ENCODE measurements around the gene UBE2I.

UBE2I gene

DNA sequence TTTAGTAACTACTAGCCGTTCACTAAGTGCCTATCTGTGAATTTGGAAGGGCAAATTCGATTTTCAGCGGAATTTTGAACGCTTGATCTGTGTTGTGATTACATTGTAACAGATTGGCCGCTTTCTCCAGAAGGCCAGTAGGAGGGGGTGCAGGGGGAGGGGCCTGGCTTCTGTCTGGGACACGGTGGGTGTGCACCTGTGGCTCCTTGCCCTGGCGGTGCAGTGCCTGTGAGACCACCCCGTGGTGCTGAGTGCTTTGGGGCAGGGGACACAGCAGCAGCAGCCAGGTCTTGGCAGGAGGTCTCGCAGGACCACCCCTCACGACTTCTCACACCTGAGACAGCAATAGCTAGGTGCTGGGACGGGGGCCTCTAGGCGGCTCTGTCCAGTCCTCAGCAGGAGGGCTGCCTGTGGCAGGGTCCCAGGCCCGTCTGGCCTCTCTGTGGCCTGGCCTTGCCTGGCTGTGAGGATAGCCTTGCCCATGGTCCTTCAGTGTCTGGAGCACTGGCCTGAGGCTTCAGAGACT is 1.8 kb downstream of the UBE2I start:
- H4K20me1 ChIP-seq (ENCODE audit: insufficient read depth, low read length) = peaks cover 65% of the 10 kb centered on the region
- H3K79me2 ChIP-seq (ENCODE audit: insufficient read depth, low read length) = peaks cover 72% of the 10 kb centered on the region
- TF ChIP-seq, protein P1, sequence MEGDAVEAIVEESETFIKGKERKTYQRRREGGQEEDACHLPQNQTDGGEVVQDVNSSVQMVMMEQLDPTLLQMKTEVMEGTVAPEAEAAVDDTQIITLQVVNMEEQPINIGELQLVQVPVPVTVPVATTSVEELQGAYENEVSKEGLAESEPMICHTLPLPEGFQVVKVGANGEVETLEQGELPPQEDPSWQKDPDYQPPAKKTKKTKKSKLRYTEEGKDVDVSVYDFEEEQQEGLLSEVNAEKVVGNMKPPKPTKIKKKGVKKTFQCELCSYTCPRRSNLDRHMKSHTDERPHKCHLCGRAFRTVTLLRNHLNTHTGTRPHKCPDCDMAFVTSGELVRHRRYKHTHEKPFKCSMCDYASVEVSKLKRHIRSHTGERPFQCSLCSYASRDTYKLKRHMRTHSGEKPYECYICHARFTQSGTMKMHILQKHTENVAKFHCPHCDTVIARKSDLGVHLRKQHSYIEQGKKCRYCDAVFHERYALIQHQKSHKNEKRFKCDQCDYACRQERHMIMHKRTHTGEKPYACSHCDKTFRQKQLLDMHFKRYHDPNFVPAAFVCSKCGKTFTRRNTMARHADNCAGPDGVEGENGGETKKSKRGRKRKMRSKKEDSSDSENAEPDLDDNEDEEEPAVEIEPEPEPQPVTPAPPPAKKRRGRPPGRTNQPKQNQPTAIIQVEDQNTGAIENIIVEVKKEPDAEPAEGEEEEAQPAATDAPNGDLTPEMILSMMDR (IDR thresholded peaks at IDR 0.05; ENCODE audit: borderline replicate concordance, extremely low read depth, low read length, poor library complexity, severe bottlenecking) = no peak
- TF ChIP-seq EZH2 (IDR thresholded peaks at IDR 0.05; ENCODE audit: borderline replicate concordance, low read depth, low read length, severe bottlenecking) = no peak
- no peak for ATAC-seq (ENCODE audit: insufficient read depth, low read depth)
- peak overlapping the region; percentile 61 to 70; a peak in 3 of 4 replicates for H3K4me3 ChIP-seq (ENCODE audit: low read depth in 1 of 2, low read length in 2 of 2)
- H3K9ac ChIP-seq (ENCODE audit: low read depth, low read length) = peak overlapping the region; percentile 90
- H3K4me1 ChIP-seq (ENCODE audit: insufficient read depth, low read length) = peaks cover 47% of the 10 kb centered on the region
- H3K27ac ChIP-seq (ENCODE audit: low read length) = peak overlapping the region; percentile 74
- H3K9me3 ChIP-seq (ENCODE audit: insufficient read depth, low read length, severe bottlenecking) = no peaks in the 10 kb centered on the region
- H3K27me3 ChIP-seq (ENCODE audit: insufficient read depth, low read length, poor library complexity) = no peaks in the 10 kb centered on the region
- peak overlapping the region; percentile 85 for H3K4me2 ChIP-seq (ENCODE audit: insufficient read depth, low read length)
- no peak for DNase-seq
- no peak overlapping the region for H2AFZ ChIP-seq (ENCODE audit: low read depth, low read length)
- H3K36me3 ChIP-seq (ENCODE audit: insufficient read depth, low read length) = peaks cover 62% of the 10 kb centered on the region

DNA sequence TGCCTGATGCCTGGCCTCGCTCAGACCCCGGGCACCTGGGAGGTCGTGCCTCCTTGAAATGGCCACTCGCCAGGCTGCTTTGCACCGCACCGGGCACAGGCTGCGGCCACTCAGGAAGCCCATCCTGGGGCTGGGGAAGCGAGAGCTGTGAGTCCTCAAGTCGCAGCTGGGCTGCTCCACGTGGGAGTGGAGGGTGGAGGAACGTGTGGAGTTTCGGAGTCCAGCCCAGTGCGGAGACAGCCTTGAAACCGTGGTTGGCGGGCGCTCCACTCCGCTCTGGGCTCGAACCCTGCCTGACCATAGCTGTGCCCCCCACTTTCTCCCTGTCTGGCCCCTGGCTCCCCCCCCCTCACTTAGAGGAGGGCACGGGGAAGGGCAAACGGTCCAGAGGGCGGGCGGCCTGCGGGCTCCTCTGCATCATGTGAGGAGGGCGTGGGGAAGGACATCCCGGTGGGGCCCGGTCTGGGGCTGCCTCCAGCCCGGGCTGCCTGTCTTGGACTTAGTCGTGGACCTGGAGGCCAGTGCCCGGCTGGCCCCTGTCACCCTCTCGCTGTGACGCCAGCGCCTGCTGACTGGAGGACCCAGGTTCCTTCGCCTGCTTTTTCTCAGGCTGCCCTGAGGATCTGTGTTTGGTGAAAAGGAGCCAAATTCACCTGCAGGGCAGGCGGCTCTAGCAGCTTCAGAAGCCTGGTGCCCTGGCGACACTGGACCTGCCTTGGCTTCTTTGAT is 2.5 kb downstream of the UBE2I start:
- no peak for ATAC-seq (ENCODE audit: insufficient read depth, low read depth)
- Histone ChIP-seq H3K27ac (ENCODE audit: low read length) (peak overlapping the region; percentile 74), H3K36me3 (ENCODE audit: insufficient read depth, low read length) (peaks cover 68% of the 10 kb centered on the region), H4K20me1 (ENCODE audit: insufficient read depth, low read length) (peaks cover 71% of the 10 kb centered on the region), H2AFZ (ENCODE audit: low read depth, low read length) (no peak overlapping the region), H3K27me3 (ENCODE audit: insufficient read depth, low read length, poor library complexity) (no peaks in the 10 kb centered on the region), H3K4me1 (ENCODE audit: insufficient read depth, low read length) (peaks cover 47% of the 10 kb centered on the region), H3K79me2 (ENCODE audit: insufficient read depth, low read length) (peaks cover 78% of the 10 kb centered on the region), H3K4me2 (ENCODE audit: insufficient read depth, low read length) (peak overlapping the region; percentile 85), H3K9ac (ENCODE audit: low read depth, low read length) (peak overlapping the region; percentile 90), H3K4me3 (ENCODE audit: low read depth in 1 of 2, low read length in 2 of 2) (peak overlapping the region; percentile 61 to 70; a peak in 3 of 4 replicates), H3K9me3 (ENCODE audit: insufficient read depth, low read length, severe bottlenecking) (no peaks in the 10 kb centered on the region)
- no peak for DNase-seq
- no peak for TF ChIP-seq EZH2 (IDR thresholded peaks at IDR 0.05; ENCODE audit: borderline replicate concordance, low read depth, low read length, severe bottlenecking)
- TF ChIP-seq, protein P1 (IDR thresholded peaks at IDR 0.05; ENCODE audit: borderline replicate concordance, extremely low read depth, low read length, poor library complexity, severe bottlenecking) = no peak

DNA sequence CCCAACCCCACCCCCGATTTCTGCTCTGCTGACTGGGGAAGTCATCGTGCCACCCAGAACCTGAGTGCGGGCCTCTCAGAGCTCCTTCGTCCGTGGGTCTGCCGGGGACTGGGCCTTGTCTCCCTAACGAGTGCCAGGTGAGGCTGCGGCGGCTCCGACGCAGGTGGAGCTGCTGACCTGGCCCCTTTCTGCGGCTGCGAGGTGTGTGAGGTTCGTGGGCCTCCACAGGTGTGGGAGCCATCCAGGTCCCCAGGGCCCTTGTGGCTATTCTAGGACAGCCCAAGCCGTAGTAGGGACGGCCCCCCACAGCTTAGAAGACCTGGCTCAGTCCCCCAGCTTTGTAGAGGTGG is 3.0 kb downstream of the UBE2I start:
- no peak for ATAC-seq (ENCODE audit: insufficient read depth, low read depth)
- Histone ChIP-seq H3K9ac (ENCODE audit: low read depth, low read length) (peak overlapping the region; percentile 90), H3K79me2 (ENCODE audit: insufficient read depth, low read length) (peaks cover 84% of the 10 kb centered on the region), H4K20me1 (ENCODE audit: insufficient read depth, low read length) (peaks cover 76% of the 10 kb centered on the region), H2AFZ (ENCODE audit: low read depth, low read length) (no peak overlapping the region), H3K27me3 (ENCODE audit: insufficient read depth, low read length, poor library complexity) (no peaks in the 10 kb centered on the region), H3K4me2 (ENCODE audit: insufficient read depth, low read length) (peak overlapping the region; percentile 85), H3K27ac (ENCODE audit: low read length) (no peak overlapping the region), H3K9me3 (ENCODE audit: insufficient read depth, low read length, severe bottlenecking) (no peaks in the 10 kb centered on the region), H3K36me3 (ENCODE audit: insufficient read depth, low read length) (peaks cover 74% of the 10 kb centered on the region), H3K4me3 (ENCODE audit: low read depth in 1 of 2, low read length in 2 of 2) (peak overlapping the region in 1 of 2 experiments; percentile 61; a peak in 2 of 4 replicates), H3K4me1 (ENCODE audit: insufficient read depth, low read length) (peaks cover 46% of the 10 kb centered on the region)
- no peak for DNase-seq
- TF ChIP-seq, protein P1 (IDR thresholded peaks at IDR 0.05; ENCODE audit: borderline replicate concordance, extremely low read depth, low read length, poor library complexity, severe bottlenecking) = no peak
- no peak for TF ChIP-seq EZH2 (IDR thresholded peaks at IDR 0.05; ENCODE audit: borderline replicate concordance, low read depth, low read length, severe bottlenecking)
